ENCODE data around the gene THEM4.
"Not testable (repeated sequence)": the region's sequence is repeated elsewhere in the genome, so short reads cannot be mapped to it uniquely, and the experiment has no call there.

The THEM4 gene

DNA sequence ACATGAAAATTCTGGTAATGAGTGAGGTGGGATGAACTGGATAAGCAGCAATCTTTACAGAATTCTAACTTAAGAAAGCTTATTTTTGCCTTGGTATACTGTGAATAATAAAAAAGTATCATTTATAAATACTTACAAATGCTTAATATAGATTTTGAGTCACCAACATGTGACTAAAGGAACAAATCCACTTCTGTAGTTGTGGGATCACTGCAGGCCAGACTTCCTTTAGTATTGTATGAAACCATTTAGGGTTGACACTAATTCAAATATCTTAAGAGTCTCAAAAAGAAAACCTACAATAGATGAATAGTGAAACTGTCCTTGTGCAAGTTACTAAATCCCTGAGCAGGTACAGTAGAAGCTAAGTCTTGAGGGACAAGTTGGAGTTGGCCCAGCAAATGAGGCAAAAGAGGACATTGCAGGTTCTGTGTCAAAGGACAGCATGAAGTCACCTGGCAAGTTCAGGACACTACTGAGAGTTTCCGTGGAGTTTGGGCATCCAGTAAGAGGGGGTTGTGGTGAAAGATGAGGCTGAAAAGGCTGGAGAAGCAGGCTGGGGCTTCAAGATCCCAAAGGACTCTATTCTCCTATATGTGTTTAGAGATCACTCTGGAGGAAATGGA is 5.9 kb upstream of the THEM4 start:
- H3K27me3 Mint-ChIP-seq, result no peaks in the 10 kb centered on the region
- DNase-seq, result no peak
- H3K4me3 Mint-ChIP-seq, result no peak overlapping the region
- peaks cover 3% of the 10 kb centered on the region for H3K4me1 Mint-ChIP-seq (ENCODE audit: low read depth)
- no peaks in the 10 kb centered on the region for H3K36me3 Mint-ChIP-seq (ENCODE audit: low read depth)
- no peaks in the 10 kb centered on the region for H3K9me3 Mint-ChIP-seq
- no peak overlapping the region for H3K27ac Mint-ChIP-seq

- peaks cover 5% of the 10 kb centered on the region for H3K4me1 Mint-ChIP-seq (ENCODE audit: low read depth)
- H3K9me3 Mint-ChIP-seq, result no peaks in the 10 kb centered on the region
- H3K27ac Mint-ChIP-seq, result no peak overlapping the region
- no peaks in the 10 kb centered on the region for H3K27me3 Mint-ChIP-seq
- H3K36me3 Mint-ChIP-seq (ENCODE audit: low read depth), result peaks cover 5% of the 10 kb centered on the region
- no peak for DNase-seq
- no peak overlapping the region for H3K4me3 Mint-ChIP-seq
These were observed 4.8 kb upstream of the THEM4 start for GRCh38 chr1:151914076-151914475.

- Mint-ChIP-seq H3K9me3 (peaks cover 4% of the 10 kb centered on the region), H3K27me3 (no peaks in the 10 kb centered on the region), H3K4me1 (ENCODE audit: low read depth) (peaks cover 12% of the 10 kb centered on the region), H3K27ac (no peak overlapping the region), H3K4me3 (no peak overlapping the region), H3K36me3 (ENCODE audit: low read depth) (peaks cover 16% of the 10 kb centered on the region)
- no peak for DNase-seq
These were observed 3.7 kb upstream of the THEM4 start for GRCh38 chr1:151912973-151913372.

- H3K36me3 Mint-ChIP-seq (ENCODE audit: low read depth), result peaks cover 59% of the 10 kb centered on the region
- no peak for DNase-seq
- H3K4me1 Mint-ChIP-seq (ENCODE audit: low read depth), result peaks cover 55% of the 10 kb centered on the region
- peak overlapping the region; percentile 92 for H3K4me3 Mint-ChIP-seq
- peaks cover 16% of the 10 kb centered on the region for H3K9me3 Mint-ChIP-seq
- no peaks in the 10 kb centered on the region for H3K27me3 Mint-ChIP-seq
- H3K27ac Mint-ChIP-seq, result peak overlapping the region; percentile 90
These were observed 1.1 kb downstream of the THEM4 start for GRCh38 chr1:151908228-151908691.

DNA sequence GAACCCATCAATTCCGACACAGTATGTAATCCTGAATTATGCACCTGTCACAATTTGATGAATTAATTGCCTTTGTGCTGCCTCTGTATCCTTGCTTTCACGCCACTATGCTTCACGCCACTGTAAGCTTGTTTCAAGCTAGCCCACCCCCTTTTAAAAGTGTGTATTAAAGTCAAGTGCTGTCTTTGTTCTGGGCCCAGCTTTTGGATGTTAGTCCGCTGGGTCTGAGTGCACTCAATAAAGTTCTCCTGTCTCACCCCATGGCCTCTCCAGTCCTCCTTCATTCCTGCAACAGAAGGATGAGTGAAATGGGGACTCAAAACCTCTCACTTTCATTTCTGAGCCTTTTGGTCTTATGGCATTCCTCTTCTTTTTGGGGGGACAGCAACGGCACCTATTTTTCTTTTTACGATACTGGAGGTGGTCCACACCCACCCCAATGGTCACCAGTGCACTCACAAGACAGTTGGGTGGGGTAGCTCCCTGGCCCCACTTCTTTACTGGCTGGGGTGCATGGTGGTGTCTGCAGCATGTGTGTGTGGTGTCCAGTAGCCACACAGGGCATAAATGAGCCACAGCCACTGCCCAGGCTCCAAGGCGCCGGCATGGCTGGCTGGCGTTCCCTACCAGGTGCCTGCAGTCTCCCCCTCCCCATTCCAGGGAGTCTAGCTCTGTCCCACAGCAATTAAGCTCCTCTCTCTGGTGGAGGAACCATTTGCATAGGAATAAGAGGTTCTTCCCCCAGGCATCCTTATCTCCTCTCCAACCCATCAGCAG is 1.8 kb downstream of the THEM4 start:
- Mint-ChIP-seq H3K27ac (peak overlapping the region; percentile 90), H3K27me3 (no peaks in the 10 kb centered on the region), H3K4me3 (peak overlapping the region; percentile 92), H3K36me3 (ENCODE audit: low read depth) (peaks cover 64% of the 10 kb centered on the region), H3K9me3 (peaks cover 16% of the 10 kb centered on the region), H3K4me1 (ENCODE audit: low read depth) (peaks cover 55% of the 10 kb centered on the region)
- no peak for DNase-seq

- peaks cover 63% of the 10 kb centered on the region for H3K4me1 Mint-ChIP-seq (ENCODE audit: low read depth)
- H3K4me3 Mint-ChIP-seq, H3K27me3 Mint-ChIP-seq, DNase-seq: not testable (repeated sequence)
- H3K27ac Mint-ChIP-seq, result peak overlapping the region; percentile 90
- H3K36me3 Mint-ChIP-seq (ENCODE audit: low read depth), result peaks cover 75% of the 10 kb centered on the region
- H3K9me3 Mint-ChIP-seq, result peaks cover 24% of the 10 kb centered on the region
These were observed 3.0 kb downstream of the THEM4 start for GRCh38 chr1:151906324-151906645.

- not testable (repeated sequence) for H3K27me3 Mint-ChIP-seq, DNase-seq
- peak overlapping the region; percentile 94 for H3K27ac Mint-ChIP-seq
- peaks cover 68% of the 10 kb centered on the region for H3K4me1 Mint-ChIP-seq (ENCODE audit: low read depth)
- peak overlapping the region; percentile 67 for H3K4me3 Mint-ChIP-seq
- peaks cover 81% of the 10 kb centered on the region for H3K36me3 Mint-ChIP-seq (ENCODE audit: low read depth)
- H3K9me3 Mint-ChIP-seq, result peaks cover 29% of the 10 kb centered on the region
These were observed 3.6 kb downstream of the THEM4 start for GRCh38 chr1:151905443-151906323.

DNA sequence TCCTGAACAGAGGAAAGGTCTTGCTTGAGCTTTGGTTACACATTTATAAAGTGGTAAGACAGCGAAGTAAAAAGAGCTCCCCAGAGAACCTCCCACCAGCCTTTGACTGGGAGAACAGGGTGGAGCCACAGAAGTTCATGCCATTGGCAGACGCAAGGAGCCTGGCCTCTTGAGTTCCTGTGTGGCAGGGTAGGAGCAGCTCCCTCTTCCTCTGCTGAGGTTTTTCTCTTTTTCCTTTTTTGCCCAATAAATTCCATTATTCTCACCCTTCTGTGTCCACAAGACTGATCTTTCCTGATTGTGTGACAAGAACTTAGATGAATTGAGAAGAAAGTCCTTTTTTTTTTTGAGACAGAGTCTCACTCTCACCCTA is 4.3 kb downstream of the THEM4 start:
- Mint-ChIP-seq H3K9me3 (peaks cover 35% of the 10 kb centered on the region), H3K4me1 (ENCODE audit: low read depth) (peaks cover 73% of the 10 kb centered on the region), H3K27me3 (no peaks in the 10 kb centered on the region), H3K4me3 (peak overlapping the region; percentile 67), H3K36me3 (ENCODE audit: low read depth) (peaks cover 88% of the 10 kb centered on the region), H3K27ac (peak overlapping the region; percentile 94)
- DNase-seq, result peak; percentile 62

DNA sequence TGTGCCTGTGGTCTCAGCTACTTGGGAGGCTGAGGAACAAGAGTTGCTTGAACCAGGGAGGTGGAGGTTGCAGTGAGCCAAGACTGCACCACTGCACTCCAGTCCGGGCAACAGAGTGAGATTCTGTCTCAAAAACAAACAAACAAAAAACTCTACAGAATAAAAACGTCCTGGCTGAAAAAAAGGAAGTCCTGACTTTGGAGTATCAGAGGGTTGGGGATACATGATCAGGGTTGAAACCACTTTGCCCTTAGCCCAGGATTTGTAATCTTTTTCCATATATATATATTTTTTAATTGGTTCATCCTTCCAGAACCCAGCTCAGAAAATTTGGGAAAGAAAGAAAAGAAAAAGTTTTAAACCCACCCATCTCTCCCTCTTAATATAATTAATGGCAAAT is 6.5 kb downstream of the THEM4 start:
- Mint-ChIP-seq H3K36me3 (ENCODE audit: low read depth) (peaks cover 88% of the 10 kb centered on the region), H3K9me3 (peaks cover 38% of the 10 kb centered on the region), H3K27me3 (no peaks in the 10 kb centered on the region), H3K27ac (no peak overlapping the region), H3K4me1 (ENCODE audit: low read depth) (peaks cover 82% of the 10 kb centered on the region), H3K4me3 (no peak overlapping the region)
- DNase-seq, result no peak

- H3K36me3 Mint-ChIP-seq (ENCODE audit: low read depth), result peaks cover 87% of the 10 kb centered on the region
- peaks cover 26% of the 10 kb centered on the region for H3K9me3 Mint-ChIP-seq
- DNase-seq, H3K27ac Mint-ChIP-seq, H3K27me3 Mint-ChIP-seq, H3K4me3 Mint-ChIP-seq: not testable (repeated sequence)
- peaks cover 82% of the 10 kb centered on the region for H3K4me1 Mint-ChIP-seq (ENCODE audit: low read depth)
These were observed 8.5 kb downstream of the THEM4 start for GRCh38 chr1:151900804-151901203.

DNA sequence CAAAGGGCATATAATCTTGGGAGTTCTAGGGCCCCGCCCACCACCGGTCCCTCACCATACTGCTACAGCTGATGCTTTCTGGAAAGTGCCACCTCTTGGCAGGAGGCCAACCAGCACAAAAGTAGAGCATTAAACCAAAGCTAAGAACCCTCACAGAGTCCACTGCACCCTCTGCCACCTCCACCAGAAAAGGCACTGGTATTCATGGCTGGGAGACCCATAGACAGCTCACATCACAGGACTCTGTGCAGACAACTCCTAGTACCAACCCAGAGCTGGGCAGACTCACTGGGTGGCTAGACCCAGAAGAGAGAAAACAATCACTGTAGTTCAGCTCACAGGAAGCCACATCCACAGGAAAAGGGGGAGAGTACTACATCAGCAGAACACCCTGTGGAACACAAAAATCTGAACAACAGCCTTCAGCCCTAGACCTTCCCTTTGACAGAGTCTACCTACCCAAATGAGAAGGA is 10.8 kb downstream of the THEM4 start:
- DNase-seq, result peak; percentile 53
- peak overlapping the region; percentile 49 for H3K4me3 Mint-ChIP-seq
- H3K36me3 Mint-ChIP-seq (ENCODE audit: low read depth), result peaks cover 88% of the 10 kb centered on the region
- H3K9me3 Mint-ChIP-seq, result peaks cover 26% of the 10 kb centered on the region
- peak overlapping the region; percentile 88 for H3K27ac Mint-ChIP-seq
- H3K4me1 Mint-ChIP-seq (ENCODE audit: low read depth), result peaks cover 71% of the 10 kb centered on the region
- H3K27me3 Mint-ChIP-seq, result no peaks in the 10 kb centered on the region

- peak; percentile 39 for DNase-seq
- Mint-ChIP-seq H3K4me1 (ENCODE audit: low read depth) (peaks cover 73% of the 10 kb centered on the region), H3K4me3 (peak overlapping the region; percentile 49), H3K27ac (peak overlapping the region; percentile 88), H3K27me3 (no peaks in the 10 kb centered on the region), H3K9me3 (peaks cover 26% of the 10 kb centered on the region), H3K36me3 (ENCODE audit: low read depth) (peaks cover 88% of the 10 kb centered on the region)
These were observed 11.3 kb downstream of the THEM4 start for GRCh38 chr1:151897991-151898431.

- Mint-ChIP-seq H3K9me3 (no peaks in the 10 kb centered on the region), H3K36me3 (ENCODE audit: low read depth) (peaks cover 86% of the 10 kb centered on the region), H3K27ac (peak overlapping the region; percentile 35), H3K4me3 (no peak overlapping the region), H3K27me3 (no peaks in the 10 kb centered on the region), H3K4me1 (ENCODE audit: low read depth) (peaks cover 61% of the 10 kb centered on the region)
- DNase-seq, result no peak
These were observed 16.0 kb downstream of the THEM4 start for GRCh38 chr1:151893176-151893924.

- Mint-ChIP-seq H3K36me3 (ENCODE audit: low read depth) (peaks cover 89% of the 10 kb centered on the region), H3K9me3 (no peaks in the 10 kb centered on the region), H3K4me1 (ENCODE audit: low read depth) (peaks cover 49% of the 10 kb centered on the region), H3K27me3 (no peaks in the 10 kb centered on the region), H3K4me3 (no peak overlapping the region), H3K27ac (peak overlapping the region; percentile 50)
- DNase-seq, result no peak
These were observed 17.1 kb downstream of the THEM4 start for GRCh38 chr1:151892190-151892589.

All from activated T-cell treated with anti-CD3 and anti-CD28 coated beads, Interleukin-2, amount 50 U/mL, for 24 hours (primary cell).